HG03558 (cell line): Measurements from ENCODE around the gene SLCO2A1.

ENCODE experiments used
- ATAC-seq: cut with Tn5 transposase; IDR thresholded peaks from one replicate; pipeline ENCODE4 v1.9.1; 2021; ENCODE audit warnings: moderate number of reproducible peaks; ENCODE audit not compliant: unreplicated experiment; ENCODE audit errors: extremely low read depth

SLCO2A1 gene

DNA sequence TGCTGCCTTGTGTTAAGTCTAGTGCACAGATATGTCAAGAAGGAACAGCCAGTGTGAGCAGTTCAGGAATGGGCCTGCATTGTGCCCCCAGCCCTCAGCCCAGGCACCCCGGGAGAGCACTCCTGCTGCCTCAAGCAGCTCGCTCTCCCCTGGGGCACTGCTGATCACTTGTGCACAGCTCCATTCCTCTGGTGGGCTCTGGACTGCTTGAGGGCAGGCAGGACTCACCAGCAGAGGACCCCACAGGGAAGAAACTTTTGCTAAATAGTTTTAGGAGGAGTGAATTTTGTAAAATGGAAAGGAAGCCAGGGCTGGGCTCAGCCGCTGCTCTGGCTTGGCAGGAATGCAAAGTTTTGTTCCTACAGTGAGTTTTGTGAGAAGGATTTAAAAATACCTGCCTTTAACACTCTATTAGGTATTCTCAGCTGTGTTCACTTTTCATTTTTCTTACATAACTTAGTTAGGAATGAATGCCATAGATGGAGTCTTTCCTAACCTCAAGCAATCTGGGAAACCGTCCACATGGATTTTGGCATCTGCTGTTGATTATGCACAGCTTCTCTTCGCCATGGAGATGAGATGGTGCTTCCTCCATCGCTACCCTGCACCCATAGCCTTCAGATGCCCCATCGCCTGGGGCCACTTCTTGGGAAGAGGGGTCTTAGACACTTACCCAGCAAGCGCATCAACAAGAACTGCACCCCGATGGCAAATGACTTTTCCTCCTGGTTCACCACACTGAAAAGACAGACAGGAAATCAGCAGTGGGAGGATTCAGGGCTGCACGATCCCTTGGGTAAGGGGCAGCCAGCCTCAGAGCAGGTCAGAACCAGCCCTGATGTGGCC lies 91.7 kb downstream of the SLCO2A1 start:
- ATAC-seq, result no peak

DNA sequence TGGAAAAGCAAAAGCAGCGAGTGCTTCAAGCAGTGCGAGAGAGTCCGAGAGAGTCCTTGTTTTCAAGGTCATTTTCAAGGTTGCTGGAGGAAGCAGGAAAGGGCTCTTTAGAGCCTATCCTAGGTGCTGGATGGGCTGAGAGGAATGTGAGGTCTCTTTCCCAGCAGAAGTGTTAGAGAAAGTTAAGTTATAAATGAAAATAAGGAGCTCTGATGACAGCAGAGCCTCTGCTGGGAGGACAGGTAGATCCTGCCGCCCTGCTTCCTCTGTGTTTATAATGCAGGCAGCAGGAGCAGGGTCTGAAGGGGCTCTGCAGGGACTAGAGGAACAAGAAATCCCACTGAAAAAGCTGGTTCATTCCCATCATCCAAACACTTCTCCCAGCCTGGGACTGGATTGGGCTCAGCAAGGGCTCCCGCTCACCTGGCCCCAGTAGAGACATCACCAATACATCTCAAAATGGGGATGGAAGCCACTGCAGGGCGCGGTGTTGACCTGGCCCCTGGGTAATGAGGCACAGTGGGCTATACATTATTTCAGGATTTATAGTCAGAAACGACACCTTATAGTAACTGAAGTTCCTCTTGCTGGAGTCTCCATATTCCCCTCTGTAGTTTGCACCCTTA lies 92.6 kb downstream of the SLCO2A1 start:
- ATAC-seq, result no peak

- no peak for ATAC-seq
Measured at GRCh38 chr3:133935843-133936769, 93.6 kb downstream of the SLCO2A1 start.

- no peak for ATAC-seq
Measured at GRCh38 chr3:133934996-133935842, 94.5 kb downstream of the SLCO2A1 start.

DNA sequence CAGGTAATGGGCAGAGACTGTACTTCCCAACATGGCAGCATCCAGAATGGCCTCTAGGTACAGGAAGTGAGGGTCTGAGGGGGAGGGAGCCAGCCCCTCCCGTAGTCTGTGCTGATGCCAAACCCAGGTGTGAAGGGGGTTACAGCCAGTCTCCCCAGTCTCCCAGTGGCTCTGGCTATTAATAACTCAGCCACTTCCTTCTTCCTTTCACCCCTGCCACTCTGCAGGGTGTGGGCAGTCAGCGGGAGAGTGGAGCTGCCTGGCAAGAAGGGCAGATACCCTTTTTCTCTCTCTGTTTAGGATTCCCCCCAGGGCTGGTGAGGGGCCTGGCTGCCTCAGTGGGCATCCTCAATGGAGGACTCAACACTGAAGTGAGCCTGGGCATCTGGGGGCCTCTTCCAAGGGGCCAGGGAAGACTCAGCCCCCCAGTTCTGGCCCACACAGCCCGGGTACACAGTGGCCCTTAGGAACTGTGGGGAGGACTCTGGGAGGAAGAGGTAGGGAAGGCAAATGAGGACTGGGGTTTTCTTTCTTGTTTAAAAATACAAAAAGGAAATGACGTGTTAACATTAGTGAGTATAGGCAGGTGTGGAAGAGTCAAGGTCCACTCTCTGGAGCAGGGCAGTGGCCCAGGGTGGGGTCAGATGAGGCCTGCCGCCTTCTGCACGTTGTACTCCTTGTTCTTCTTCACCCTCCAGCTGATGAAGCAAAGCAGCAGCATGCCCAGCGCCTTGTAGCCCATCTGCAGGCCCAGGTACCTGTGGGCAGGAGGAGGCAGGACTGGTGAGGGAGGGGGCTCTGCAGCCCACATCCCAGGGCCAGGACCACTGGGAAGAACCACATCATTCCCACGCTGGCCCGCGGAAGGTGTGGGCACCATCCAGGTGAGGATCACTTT lies 95.4 kb downstream of the SLCO2A1 start:
- no peak for ATAC-seq

DNA sequence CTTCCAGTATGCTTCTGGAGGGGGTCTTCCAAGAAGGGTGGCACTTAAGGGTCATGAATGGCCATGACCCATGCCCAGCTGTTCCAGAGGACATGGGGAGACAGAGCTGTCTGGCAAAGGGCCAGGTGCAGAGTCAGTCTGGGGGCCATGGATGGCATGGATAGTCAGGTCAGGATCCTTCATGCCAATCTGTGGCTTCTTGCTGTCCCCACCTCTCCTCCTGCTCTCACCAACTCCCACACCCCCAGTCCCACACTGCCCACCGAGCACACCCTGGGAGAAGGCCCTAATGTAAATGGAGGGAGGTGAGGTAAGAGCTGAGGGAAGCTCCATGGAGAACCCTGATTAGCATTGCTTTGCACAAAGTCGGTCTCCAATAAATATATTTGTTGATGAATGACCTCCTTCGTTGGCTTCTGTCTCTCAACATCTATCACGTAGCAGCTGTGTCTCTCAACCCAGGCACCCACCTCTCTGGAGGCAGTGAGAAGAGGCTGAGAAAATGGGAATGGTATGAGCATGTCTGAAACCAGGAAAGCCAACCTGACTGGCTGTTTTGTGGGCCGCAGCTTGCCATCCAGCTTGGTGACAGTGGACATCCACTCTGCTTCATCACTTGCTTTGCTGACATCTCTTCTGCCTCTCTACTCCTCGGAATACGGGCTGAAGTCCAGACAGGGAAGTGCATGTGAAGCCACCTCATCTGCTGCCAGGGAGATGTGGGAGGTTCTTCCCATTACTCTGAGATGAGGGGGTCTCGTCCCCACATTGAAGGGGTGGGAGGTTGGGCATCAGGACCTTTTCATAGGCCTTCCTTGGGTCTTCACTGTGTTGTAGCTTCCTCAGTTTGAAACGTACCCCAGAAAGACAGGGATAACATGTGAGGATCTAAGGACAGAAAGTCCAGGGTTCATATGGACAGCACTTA lies 96.4 kb downstream of the SLCO2A1 start:
- ATAC-seq, result no peak

- no peak for ATAC-seq
Measured at GRCh38 chr3:133932009-133932408, 97.7 kb downstream of the SLCO2A1 start.

- no peak for ATAC-seq
Measured at GRCh38 chr3:133931084-133931483, 98.6 kb downstream of the SLCO2A1 start.

- ATAC-seq, result no peak
Measured at GRCh38 chr3:133930341-133930933, 99.3 kb downstream of the SLCO2A1 start.

GRCh38 chr3:133928903-133929607 lies 100.7 kb downstream of the SLCO2A1 start:
- ATAC-seq, result no peak

DNA sequence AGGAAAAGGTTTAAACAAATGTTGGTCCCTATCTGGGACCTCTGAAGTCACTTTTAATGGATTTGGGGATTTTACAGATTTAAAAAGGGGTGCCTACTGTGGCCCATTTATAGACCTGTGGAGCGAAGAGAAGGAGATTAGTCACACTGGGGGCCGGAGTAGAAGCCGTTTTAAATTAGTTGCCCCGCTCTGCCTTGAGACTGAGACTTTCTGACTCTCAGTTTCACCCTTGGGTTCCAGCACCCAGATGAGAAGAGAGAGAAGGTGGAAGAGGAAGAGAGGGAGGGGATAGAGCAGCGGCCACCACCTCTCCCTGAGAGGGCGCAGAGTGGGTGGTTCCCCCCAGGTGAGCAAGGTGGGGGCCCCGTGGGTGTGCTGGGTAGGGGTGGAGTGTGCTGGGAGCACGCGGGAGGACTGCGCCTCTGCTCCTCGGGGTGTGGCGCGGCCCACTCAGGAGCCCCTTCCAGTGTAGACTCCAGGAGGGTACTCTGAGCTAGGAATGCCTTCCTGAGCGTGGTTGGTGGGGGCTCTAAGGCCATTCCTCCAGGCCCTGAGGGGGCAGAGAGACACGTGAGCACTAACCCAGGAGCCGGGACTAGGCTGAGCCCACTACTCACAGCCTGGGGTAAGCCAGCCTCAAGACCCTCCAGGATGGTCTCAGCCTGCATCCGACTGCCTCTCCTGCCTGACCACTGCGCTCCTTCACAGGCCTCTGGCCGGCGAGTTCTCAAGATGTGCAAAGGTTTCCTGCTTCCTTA lies 101.4 kb downstream of the SLCO2A1 start:
- ATAC-seq, result no peak

- ATAC-seq, result peak; percentile 47
Measured at GRCh38 chr3:133927540-133928066, 102.1 kb downstream of the SLCO2A1 start.

GRCh38 chr3:133926736-133927539 lies 102.8 kb downstream of the SLCO2A1 start:
- no peak for ATAC-seq

DNA sequence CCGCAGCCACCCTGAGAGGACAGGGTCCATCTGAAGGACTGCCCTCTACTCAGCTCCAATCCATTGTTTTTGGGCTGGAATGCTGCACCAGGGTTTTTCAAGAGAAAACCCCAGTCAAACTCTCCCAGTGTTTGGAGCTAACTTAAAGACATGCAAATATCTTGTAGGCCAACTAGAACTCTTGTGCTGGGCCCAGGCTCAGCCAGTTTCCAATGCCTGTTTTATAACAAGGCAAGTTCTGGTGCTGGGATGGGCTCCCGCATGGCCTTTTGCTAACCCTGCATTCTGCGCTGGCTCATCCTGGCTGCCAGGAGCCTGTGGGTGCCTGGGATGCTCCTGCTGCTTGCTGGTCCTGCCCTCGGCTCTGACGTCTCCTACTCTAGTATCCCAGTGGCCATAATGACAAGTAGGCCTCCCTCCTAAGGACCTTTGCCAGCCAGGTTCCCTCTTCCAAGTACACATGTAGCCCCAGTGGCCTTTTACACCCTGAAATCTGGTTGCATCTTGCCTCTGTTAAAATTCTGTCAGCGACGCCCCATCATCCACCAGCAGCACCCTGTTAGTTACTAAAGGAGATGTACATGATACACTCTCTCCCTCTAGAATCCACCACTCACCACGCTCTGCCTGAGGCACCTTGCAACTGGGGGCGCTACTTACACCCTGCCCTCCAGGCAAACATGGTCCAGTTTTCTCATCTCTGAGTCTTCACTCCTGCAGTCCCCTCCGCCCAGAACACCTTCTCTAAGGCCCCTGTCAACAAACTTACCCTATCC lies 103.6 kb downstream of the SLCO2A1 start:
- no peak for ATAC-seq
